OCI-LY1 (cell line): Measurements from ENCODE around the gene BHLHE23.

Experiments used
- EZH2 ChIP-seq: fragments of 200-600 bp; sonication (generic), shearing (Covaris generic); IDR thresholded peaks from 2 replicates; pipeline ENCODE4 v1.8.0; 2017; ENCODE audit warnings: borderline replicate concordance, mixed run types, mild to moderate bottlenecking, antibody characterized with exemption, low read length, moderate library complexity, mixed read lengths
- TF ChIP-seq, protein P1 (sequence below): fragments of 200-600 bp; sonication (generic), shearing (Covaris generic); IDR thresholded peaks from 2 replicates; pipeline ENCODE4 v1.5.1; 2017; ENCODE audit warnings: mild to moderate bottlenecking, antibody characterized with exemption, low read length, moderate library complexity, mixed read lengths

DNA sequence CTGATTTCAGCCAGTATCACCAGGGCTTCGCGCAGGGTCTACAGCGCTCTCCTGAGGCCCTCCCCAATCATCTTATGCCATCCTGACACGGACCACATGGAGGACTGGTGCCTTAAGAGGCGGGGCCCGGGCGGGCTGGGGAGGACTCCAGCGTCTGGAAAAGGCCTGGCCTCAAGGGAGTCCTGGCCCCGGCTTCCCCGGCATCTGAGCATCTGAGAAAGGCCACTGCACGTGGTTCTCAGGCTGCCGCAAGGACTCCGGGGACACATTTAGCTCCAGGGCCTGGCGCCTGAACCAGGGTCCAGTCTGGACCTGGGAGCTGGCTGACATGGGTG lies 21.4 kb downstream of the BHLHE23 start:
- TF ChIP-seq, protein P1, sequence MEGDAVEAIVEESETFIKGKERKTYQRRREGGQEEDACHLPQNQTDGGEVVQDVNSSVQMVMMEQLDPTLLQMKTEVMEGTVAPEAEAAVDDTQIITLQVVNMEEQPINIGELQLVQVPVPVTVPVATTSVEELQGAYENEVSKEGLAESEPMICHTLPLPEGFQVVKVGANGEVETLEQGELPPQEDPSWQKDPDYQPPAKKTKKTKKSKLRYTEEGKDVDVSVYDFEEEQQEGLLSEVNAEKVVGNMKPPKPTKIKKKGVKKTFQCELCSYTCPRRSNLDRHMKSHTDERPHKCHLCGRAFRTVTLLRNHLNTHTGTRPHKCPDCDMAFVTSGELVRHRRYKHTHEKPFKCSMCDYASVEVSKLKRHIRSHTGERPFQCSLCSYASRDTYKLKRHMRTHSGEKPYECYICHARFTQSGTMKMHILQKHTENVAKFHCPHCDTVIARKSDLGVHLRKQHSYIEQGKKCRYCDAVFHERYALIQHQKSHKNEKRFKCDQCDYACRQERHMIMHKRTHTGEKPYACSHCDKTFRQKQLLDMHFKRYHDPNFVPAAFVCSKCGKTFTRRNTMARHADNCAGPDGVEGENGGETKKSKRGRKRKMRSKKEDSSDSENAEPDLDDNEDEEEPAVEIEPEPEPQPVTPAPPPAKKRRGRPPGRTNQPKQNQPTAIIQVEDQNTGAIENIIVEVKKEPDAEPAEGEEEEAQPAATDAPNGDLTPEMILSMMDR = no peak
- no peak for TF ChIP-seq EZH2
